T1000 (cell line): ENCODE measurements around the gene FOXS1.
A peak's percentile ranks its signal among the peaks of the same experiment; 100 is the strongest.

Source experiments
- DNase-seq: peaks from one replicate; lab custom pipeline; 2025; ENCODE audit warnings: mixed read lengths; lab: John Stamatoyannopoulos, UW

FOXS1 gene

GRCh38 chr20:31861135-31861384, 15.7 kb upstream of the FOXS1 start:
- DNase-seq = no peak

- no peak for DNase-seq
These were observed 15.2 kb upstream of the FOXS1 start for GRCh38 chr20:31860390-31861134.

GRCh38 chr20:31859998-31860380, 14.6 kb upstream of the FOXS1 start:
- no peak for DNase-seq

GRCh38 chr20:31859266-31859997, 14.0 kb upstream of the FOXS1 start:
- DNase-seq = no peak

- no peak for DNase-seq
These were observed 13.3 kb upstream of the FOXS1 start for GRCh38 chr20:31858760-31859083.

- DNase-seq = no peak
These were observed 12.7 kb upstream of the FOXS1 start for GRCh38 chr20:31857861-31858759.

- DNase-seq = no peak
These were observed 11.1 kb upstream of the FOXS1 start for GRCh38 chr20:31856516-31856915.

- no peak for DNase-seq
These were observed 8.1 kb upstream of the FOXS1 start for GRCh38 chr20:31853481-31853880.

GRCh38 chr20:31851240-31851955, 6.0 kb upstream of the FOXS1 start:
- no peak for DNase-seq

- DNase-seq = no peak
These were observed 4.0 kb upstream of the FOXS1 start for GRCh38 chr20:31849306-31849930.

- DNase-seq = no peak
These were observed 2.9 kb upstream of the FOXS1 start for GRCh38 chr20:31848088-31848999.

GRCh38 chr20:31846793-31847138, 1.4 kb upstream of the FOXS1 start:
- DNase-seq = no peak

- DNase-seq = no peak
These were observed 586 bp downstream of the FOXS1 start for GRCh38 chr20:31844737-31845299.

- no peak for DNase-seq
These were observed 1.5 kb downstream of the FOXS1 start for GRCh38 chr20:31843881-31844280.

GRCh38 chr20:31843288-31843687, 2.1 kb downstream of the FOXS1 start:
- DNase-seq = no peak

- no peak for DNase-seq
These were observed 2.8 kb downstream of the FOXS1 start for GRCh38 chr20:31842471-31843157.

GRCh38 chr20:31841928-31842327, 3.5 kb downstream of the FOXS1 start:
- peak; percentile 46 for DNase-seq

- DNase-seq = no peak
These were observed 4.2 kb downstream of the FOXS1 start for GRCh38 chr20:31840906-31841816.
